Measurements from ENCODE around the gene LRRC34. TPM values are rescaled to one million over a fixed set of nuclear protein-coding genes. Genes with fewer than 3 reads are reported as not detected.

The LRRC34 gene
- total and polyA plus RNA-seq, 2 of the 8 experiments (the other 6 are each of a cell fraction or from before 2014, with no cell fraction given), result 3.3 to 4.1 TPM

DNA sequence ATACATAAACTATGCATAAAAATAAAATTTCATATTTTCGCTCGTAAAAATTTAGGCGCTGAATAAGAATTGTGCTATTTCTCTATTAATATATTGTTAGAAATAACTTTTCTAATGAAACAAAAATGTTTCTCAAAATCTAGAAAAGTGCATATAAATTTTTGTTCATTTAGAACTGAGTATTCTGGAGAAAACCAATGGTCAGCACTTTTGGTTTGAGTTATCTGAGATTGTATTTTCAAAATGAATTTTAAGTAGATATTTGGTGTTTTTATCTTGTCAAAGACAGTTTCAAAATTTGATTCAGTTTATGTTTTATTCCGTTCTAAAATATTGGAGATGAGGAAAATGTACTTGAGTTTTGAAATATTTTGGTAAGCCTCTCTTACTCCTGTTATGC, 25.6 kb downstream of the LRRC34 start:
- FAIRE-seq, result no peak
- Histone ChIP-seq H3K18ac (ENCODE audit: extremely low read depth, low read length) (no peak overlapping the region), H2BK5ac (ENCODE audit: low read depth, low read length) (no peak overlapping the region), H2BK120ac (replicated peaks; ENCODE audit: low read depth, low read length) (no peak overlapping the region), H3K23ac (ENCODE audit: insufficient read length) (no peak overlapping the region), H3K79me2 (ENCODE audit: control insufficient read depth in 1 of 2, insufficient read depth in 2 of 2, low read length in 2 of 2) (no peaks in the 10 kb centered on the region), H3K4me1 (replicated peaks in 1 of 4; ENCODE audit: control insufficient read depth in 3 of 4, insufficient read depth in 4 of 4, low read length in 3 of 4) (no peaks in the 10 kb centered on the region), H3K23me2 (ENCODE audit: low read depth, low read length) (no peaks in the 10 kb centered on the region), H4K20me1 (replicated peaks in 1 of 2; ENCODE audit: control insufficient read depth in 1 of 2, insufficient read depth in 2 of 2, low read length in 2 of 2) (no peaks in the 10 kb centered on the region), H3K56ac (replicated peaks; ENCODE audit: insufficient read length, low read depth, low read length) (no peak overlapping the region), H4K8ac (ENCODE audit: extremely low read depth, insufficient read depth, low read length) (no peak overlapping the region), H4K91ac (replicated peaks; ENCODE audit: insufficient read length, low read length) (no peak overlapping the region), H3K9me3 (ENCODE audit: insufficient read depth in 2 of 2, low read depth in 1 of 2, low read length in 1 of 2) (no peaks in the 10 kb centered on the region), H3K14ac (ENCODE audit: insufficient read length) (no peak overlapping the region), H3K36me3 (ENCODE audit: control insufficient read depth in 2 of 4, insufficient read depth in 4 of 4, low read length in 3 of 4) (peaks cover 0 to 66% (median 25%) of the 10 kb centered on the region in 4 experiments; a peak in 5 of 8 replicates), H3K27me3 (replicated peaks in 1 of 4; ENCODE audit: control insufficient read depth in 3 of 4, extremely low read depth in 1 of 4, insufficient read depth in 3 of 4, low read length in 3 of 4) (no peaks in the 10 kb centered on the region), H2BK20ac (ENCODE audit: low read length) (no peak overlapping the region), H3K4ac (replicated peaks; ENCODE audit: insufficient read length, low read depth, low read length) (no peak overlapping the region), H3K4me2 (ENCODE audit: insufficient read depth in 1 of 2, low read depth in 2 of 2, low read length in 2 of 2) (no peak overlapping the region), H3K27ac (ENCODE audit: low read depth, low read length) (no peak overlapping the region), H4K5ac (ENCODE audit: insufficient read length, low read depth, low read length) (no peak overlapping the region), H2BK12ac (ENCODE audit: low read depth, low read length) (no peak overlapping the region), H3K4me3 (ENCODE audit: extremely low read depth in 1 of 4, insufficient read depth in 2 of 4, low read depth in 3 of 4, low read length in 4 of 4) (no peak overlapping the region), H2AFZ (ENCODE audit: low read length) (no peak overlapping the region), H2BK15ac (ENCODE audit: low read length) (no peak overlapping the region), H2AK5ac (ENCODE audit: low read depth, low read length) (no peak overlapping the region), H3K9ac (replicated peaks in 1 of 4; ENCODE audit: extremely low read depth in 1 of 4, low read depth in 3 of 4, low read length in 3 of 4) (no peak overlapping the region), H3K79me1 (ENCODE audit: low read depth, low read length) (no peaks in the 10 kb centered on the region)
- WGBS, 2 experiments (ENCODE audit: extremely low coverage in 1 of 2, insufficient coverage in 1 of 2, insufficient read length in 1 of 2, insufficient replicate concordance in 2 of 2, low coverage in 1 of 2, low lambda C conversion rate in 2 of 2, missing lambda C conversion rate in 1 of 2), result 95% methylated on average over 4 of the region's 4 CpGs; no CpG with 5 or more reads in 1 of the 2 experiments
- CTCF ChIA-PET (ENCODE audit: partially characterized antibody), result no interaction called here
- POLR2A ChIA-PET (ENCODE audit: partially characterized antibody), result no interaction called here
- TF ChIP-seq RBBP5 (IDR thresholded peaks at IDR 0.05; ENCODE audit: borderline replicate concordance, low read depth, low read length) (no peak), E2F6 (IDR thresholded peaks at IDR 0.05) (no peak), CBX8 (IDR thresholded peaks at IDR 0.05; ENCODE audit: borderline replicate concordance, low read depth, low read length) (no peak), HDAC6 (IDR thresholded peaks at IDR 0.05; ENCODE audit: low read depth, low read length) (no peak), CREB1 (IDR thresholded peaks at IDR 0.05) (no peak), EGR1 (IDR thresholded peaks at IDR 0.05; ENCODE audit: borderline replicate concordance, low read depth, low read length) (no peak)
- no peak for DNase-seq (ENCODE audit: low read depth in 1 of 2, low spot score in 2 of 2)

Data from H1 (cell line).